ELF-1 (cell line): ENCODE results near the gene B4GALT6.

ENCODE experiments used
- DNase-seq: peaks from one replicate; pipeline ENCODE4 v3.0.0-alpha.2; 2016; ENCODE audit warnings: low read depth, low spot score

Gene B4GALT6

GRCh38 chr18:31596081-31596872, 88.1 kb downstream of the B4GALT6 start:
- no peak for DNase-seq

GRCh38 chr18:31595121-31595771, 89.1 kb downstream of the B4GALT6 start:
- DNase-seq = no peak

- no peak for DNase-seq
Measured at GRCh38 chr18:31592506-31593157, 91.7 kb downstream of the B4GALT6 start.

- no peak for DNase-seq
Measured at GRCh38 chr18:31591628-31592027, 92.8 kb downstream of the B4GALT6 start, which contains the start of gene TTR. Gene TTR, plus strand, starts transcription at chr18:31591877. Its CDS starts 26 bp downstream, at chr18:31591903.

GRCh38 chr18:31591113-31591512, 93.3 kb downstream of the B4GALT6 start:
- no peak for DNase-seq

GRCh38 chr18:31590570-31590969, 93.8 kb downstream of the B4GALT6 start:
- DNase-seq = no peak

- no peak for DNase-seq
Measured at GRCh38 chr18:31587529-31587928, 96.9 kb downstream of the B4GALT6 start.

GRCh38 chr18:31586616-31587015, 97.8 kb downstream of the B4GALT6 start:
- no peak for DNase-seq

- no peak for DNase-seq
Measured at GRCh38 chr18:31585991-31586390, 98.4 kb downstream of the B4GALT6 start.

- no peak for DNase-seq
Measured at GRCh38 chr18:31583185-31583854, 101.1 kb downstream of the B4GALT6 start.

GRCh38 chr18:31581498-31582197, 102.7 kb downstream of the B4GALT6 start:
- no peak for DNase-seq

- no peak for DNase-seq
Measured at GRCh38 chr18:31579375-31579774, 105.0 kb downstream of the B4GALT6 start.

GRCh38 chr18:31578126-31578525, 106.3 kb downstream of the B4GALT6 start:
- no peak for DNase-seq

GRCh38 chr18:31577195-31577594, 107.2 kb downstream of the B4GALT6 start:
- DNase-seq = no peak

GRCh38 chr18:31576670-31577069, 107.7 kb downstream of the B4GALT6 start:
- DNase-seq = no peak

GRCh38 chr18:31575515-31576257, 108.7 kb downstream of the B4GALT6 start:
- DNase-seq = no peak

GRCh38 chr18:31574359-31574758, 110.0 kb downstream of the B4GALT6 start:
- no peak for DNase-seq
